ENCODE measurements around the gene PSMC3IP.

PSMC3IP gene

DNA sequence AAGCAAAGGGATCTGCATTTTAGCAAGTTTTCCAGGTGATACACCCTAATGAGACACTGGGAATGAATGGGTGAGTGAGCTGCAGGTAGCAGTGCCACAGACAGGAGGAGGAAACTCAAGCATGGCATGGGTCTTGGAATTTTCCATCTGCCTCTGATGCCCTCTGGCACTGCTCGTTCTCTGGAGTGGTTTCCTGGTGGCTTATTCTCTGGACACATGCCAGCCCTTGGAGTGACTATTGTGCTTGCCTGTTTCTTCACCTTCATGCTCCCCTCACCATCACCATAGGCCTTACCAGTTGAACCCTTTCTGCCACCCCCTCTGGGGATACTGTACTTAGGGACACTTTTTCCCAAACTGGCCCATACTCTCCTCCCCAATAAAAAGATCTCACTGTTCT, 14.0 kb downstream of the PSMC3IP start:
- peak overlapping the region; percentile 95 for H3K4me3 ChIP-seq (ENCODE audit: low read length)
- DNase-seq (ENCODE audit: low read depth), result no peak
- TF ChIP-seq, protein P1, sequence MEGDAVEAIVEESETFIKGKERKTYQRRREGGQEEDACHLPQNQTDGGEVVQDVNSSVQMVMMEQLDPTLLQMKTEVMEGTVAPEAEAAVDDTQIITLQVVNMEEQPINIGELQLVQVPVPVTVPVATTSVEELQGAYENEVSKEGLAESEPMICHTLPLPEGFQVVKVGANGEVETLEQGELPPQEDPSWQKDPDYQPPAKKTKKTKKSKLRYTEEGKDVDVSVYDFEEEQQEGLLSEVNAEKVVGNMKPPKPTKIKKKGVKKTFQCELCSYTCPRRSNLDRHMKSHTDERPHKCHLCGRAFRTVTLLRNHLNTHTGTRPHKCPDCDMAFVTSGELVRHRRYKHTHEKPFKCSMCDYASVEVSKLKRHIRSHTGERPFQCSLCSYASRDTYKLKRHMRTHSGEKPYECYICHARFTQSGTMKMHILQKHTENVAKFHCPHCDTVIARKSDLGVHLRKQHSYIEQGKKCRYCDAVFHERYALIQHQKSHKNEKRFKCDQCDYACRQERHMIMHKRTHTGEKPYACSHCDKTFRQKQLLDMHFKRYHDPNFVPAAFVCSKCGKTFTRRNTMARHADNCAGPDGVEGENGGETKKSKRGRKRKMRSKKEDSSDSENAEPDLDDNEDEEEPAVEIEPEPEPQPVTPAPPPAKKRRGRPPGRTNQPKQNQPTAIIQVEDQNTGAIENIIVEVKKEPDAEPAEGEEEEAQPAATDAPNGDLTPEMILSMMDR (conservative IDR thresholded peaks at IDR 0.05; ENCODE audit: low read length), result no peak

DNA sequence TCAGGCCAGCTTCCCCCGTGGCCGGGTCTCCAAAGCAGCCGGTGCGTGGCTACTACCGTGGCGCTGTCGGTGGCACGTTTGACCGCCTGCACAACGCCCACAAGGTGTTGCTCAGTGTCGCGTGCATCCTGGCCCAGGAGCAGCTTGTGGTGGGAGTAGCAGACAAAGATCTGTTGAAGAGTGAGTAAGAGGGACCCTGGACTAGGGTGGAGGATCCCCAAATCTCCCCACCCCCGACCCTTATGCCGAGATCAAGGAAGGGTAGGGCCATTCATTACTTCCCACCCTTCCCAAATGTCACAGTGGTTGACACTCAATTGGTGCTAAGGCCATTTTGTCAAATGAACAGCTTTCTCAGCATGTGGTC, 14.4 kb downstream of the PSMC3IP start:
- TF ChIP-seq, protein P1 (conservative IDR thresholded peaks at IDR 0.05; ENCODE audit: low read length), result no peak
- DNase-seq (ENCODE audit: low read depth), result no peak
- H3K4me3 ChIP-seq (ENCODE audit: low read length), result peak overlapping the region; percentile 95

DNA sequence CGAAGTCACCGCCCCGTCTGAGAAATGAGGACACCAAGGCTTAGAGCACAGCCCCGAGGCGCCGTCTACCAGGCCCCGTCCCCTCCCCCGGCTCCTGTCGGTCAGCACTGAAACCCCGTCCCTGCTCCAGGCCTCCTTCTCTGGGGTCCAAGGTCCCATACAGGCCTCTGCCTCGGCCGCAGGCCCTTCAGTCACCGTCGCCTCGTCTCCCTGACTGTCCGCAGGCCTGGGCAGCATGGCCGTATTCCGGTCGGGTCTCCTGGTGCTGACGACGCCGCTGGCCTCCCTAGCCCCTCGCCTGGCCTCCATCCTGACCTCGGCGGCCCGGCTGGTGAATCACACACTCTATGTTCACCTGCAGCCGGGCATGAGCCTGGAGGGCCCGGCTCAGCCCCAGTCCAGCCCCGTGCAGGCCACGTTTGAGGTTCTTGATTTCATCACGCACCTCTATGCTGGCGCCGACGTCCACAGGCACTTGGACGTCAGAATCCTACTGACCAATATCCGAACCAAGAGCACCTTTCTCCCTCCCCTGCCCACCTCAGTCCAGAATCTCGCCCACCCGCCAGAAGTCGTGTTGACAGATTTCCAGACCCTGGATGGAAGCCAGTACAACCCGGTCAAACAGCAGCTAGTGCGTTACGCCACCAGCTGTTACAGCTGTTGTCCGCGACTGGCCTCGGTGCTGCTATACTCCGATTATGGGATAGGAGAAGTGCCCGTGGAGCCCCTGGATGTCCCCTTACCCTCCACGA, 15.0 kb downstream of the PSMC3IP start:
- DNase-seq (ENCODE audit: low read depth), result peak; percentile 25
- H3K4me3 ChIP-seq (ENCODE audit: low read length), result peak overlapping the region; percentile 95
- TF ChIP-seq, protein P1 (conservative IDR thresholded peaks at IDR 0.05; ENCODE audit: low read length), result no peak

DNA sequence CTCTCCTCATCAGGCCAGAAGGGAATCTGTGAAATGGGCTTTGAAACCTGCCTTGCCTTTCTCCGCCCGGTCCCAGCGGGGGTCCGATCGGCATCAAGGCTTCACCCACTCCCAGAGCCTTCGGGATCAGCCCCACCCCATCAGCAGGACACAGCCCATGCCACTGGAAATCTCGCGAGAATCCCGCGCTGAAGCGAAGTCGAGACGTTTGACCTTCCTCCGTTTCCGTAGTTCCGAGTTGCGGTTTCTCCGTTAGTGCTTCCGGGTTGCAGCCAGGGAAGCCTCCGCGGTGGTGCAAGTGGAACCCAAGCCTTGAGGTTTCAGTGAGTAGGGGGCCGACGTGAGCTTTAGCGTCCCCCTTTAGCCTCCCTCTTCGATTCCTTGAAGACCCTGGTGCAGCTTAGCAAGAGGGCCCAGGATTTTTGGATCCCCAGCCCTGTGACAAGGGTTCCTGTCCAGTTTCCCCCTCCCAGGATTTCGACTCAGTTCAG, 15.6 kb downstream of the PSMC3IP start, which contains the start of gene COASY:
TSS of gene COASY (plus strand) at position 252 of the 491 bp plus-strand sequence. CDS start 475 bp downstream, outside the sequence.
- TF ChIP-seq, protein P1 (conservative IDR thresholded peaks at IDR 0.05; ENCODE audit: low read length), result no peak
- H3K4me3 ChIP-seq (ENCODE audit: low read length), result peak within 1 kb of the TSS; percentile 95
- DNase-seq (ENCODE audit: low read depth), result peak; percentile 97

DNA sequence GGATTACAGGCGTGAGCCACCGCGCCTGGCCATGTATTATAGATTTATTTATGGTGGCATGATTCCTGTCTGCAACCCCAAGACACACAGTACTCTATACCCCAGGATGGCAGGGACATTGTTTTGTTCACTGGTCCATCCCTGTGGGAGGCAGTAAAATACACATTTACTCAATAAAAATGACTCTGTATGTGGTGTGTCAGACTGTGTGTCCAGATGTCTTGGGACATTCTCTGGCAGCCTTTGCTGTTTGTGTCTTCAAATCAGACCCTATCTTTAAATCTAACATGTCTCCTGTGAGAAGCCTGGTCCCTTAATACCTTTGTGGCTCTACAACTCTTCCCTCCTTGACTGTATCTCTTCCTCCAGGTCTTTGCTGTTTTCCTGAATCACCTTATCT, 17.3 kb downstream of the PSMC3IP start:
- no peak overlapping the region for H3K4me3 ChIP-seq (ENCODE audit: low read length)
- TF ChIP-seq, protein P1 (conservative IDR thresholded peaks at IDR 0.05; ENCODE audit: low read length), result no peak
- no peak for DNase-seq (ENCODE audit: low read depth)

DNA sequence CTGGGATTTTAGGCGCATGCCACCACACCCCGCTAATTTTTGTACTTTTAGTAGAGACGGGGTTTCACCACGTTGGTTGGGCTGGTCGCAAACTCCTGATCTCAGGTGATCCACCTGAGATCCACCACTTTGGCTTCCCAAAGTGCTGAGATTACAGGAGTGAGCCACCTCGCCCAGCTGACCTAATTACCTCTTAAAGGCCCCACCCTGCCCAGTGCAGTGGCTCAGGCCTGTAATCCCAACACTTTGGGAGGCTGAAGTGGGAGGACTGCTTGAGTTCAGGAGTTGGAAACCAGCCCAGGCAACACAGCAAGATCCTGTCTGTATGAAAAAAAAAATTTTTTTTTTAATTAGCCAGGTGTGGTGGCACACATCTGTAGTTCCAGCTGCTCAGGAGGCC, 18.5 kb downstream of the PSMC3IP start:
- TF ChIP-seq, protein P1 (conservative IDR thresholded peaks at IDR 0.05; ENCODE audit: low read length), result no peak
- H3K4me3 ChIP-seq (ENCODE audit: low read length), result no peak overlapping the region
- no peak for DNase-seq (ENCODE audit: low read depth)

All from AG10803 (cell line).